IPS DF 6.9 (cell line): ENCODE data around the gene TRAF3.

Experiments used
- DNase-seq: peaks from one replicate; pipeline ENCODE4 v3.0.0-alpha.2; 2013; ENCODE audit warnings: low read depth, low spot score
- H3K27ac ChIP-seq: one replicate; pipeline ENCODE4 v1.5.1; 2013; ENCODE audit warnings: low read length, control low read depth
- H3K27me3 ChIP-seq: 2 replicates; pipeline ENCODE4 v1.6.1; 2013; ENCODE audit warnings: mild to moderate bottlenecking, low read length; ENCODE audit not compliant: control insufficient read depth, insufficient read depth
- H3K36me3 ChIP-seq: 2 replicates; pipeline ENCODE4 v1.6.1; 2013; ENCODE audit warnings: low read length; ENCODE audit not compliant: control insufficient read depth, insufficient read depth
- H3K4me1 ChIP-seq: 2 replicates; pipeline ENCODE4 v1.6.1; 2013; ENCODE audit warnings: low read length; ENCODE audit not compliant: control insufficient read depth, insufficient read depth
- H3K4me3 ChIP-seq: 2 replicates; pipeline ENCODE4 v1.5.1; 2013; ENCODE audit warnings: mild to moderate bottlenecking, low read length
- H3K9me3 ChIP-seq: 2 replicates; pipeline ENCODE4 v1.6.1; 2013; ENCODE audit warnings: low read length, inconsistent platforms; ENCODE audit not compliant: control insufficient read depth, insufficient read depth
- WGBS: extraction: QIAGEN DNeasy Blood & Tissue Kit; methylation state at CpG from one replicate; pipeline ENCODE4 v1.1.7; 2013; ENCODE audit warnings: mixed read lengths, missing lambda C conversion rate; ENCODE audit not compliant: insufficient read length, insufficient coverage; 5-methylcytosine and 5-hydroxymethylcytosine counted together

TRAF3 gene

GRCh38 chr14:102931580-102932285 is 154.5 kb downstream of the TRAF3 start:
- WGBS: no CpG with 5 or more reads among the region's 12 CpGs
- no peak for DNase-seq
- Histone ChIP-seq H3K27ac (no peak overlapping the region), H3K27me3 (peaks cover 14% of the 10 kb centered on the region; the same call in 1 of the 2 replicates), H3K9me3 (no peaks in the 10 kb centered on the region), H3K36me3 (peaks cover 2% of the 10 kb centered on the region; the same call in 1 of the 2 replicates), H3K4me1 (peaks cover 6% of the 10 kb centered on the region; the same call in 1 of the 2 replicates), H3K4me3 (no peak overlapping the region)

DNA sequence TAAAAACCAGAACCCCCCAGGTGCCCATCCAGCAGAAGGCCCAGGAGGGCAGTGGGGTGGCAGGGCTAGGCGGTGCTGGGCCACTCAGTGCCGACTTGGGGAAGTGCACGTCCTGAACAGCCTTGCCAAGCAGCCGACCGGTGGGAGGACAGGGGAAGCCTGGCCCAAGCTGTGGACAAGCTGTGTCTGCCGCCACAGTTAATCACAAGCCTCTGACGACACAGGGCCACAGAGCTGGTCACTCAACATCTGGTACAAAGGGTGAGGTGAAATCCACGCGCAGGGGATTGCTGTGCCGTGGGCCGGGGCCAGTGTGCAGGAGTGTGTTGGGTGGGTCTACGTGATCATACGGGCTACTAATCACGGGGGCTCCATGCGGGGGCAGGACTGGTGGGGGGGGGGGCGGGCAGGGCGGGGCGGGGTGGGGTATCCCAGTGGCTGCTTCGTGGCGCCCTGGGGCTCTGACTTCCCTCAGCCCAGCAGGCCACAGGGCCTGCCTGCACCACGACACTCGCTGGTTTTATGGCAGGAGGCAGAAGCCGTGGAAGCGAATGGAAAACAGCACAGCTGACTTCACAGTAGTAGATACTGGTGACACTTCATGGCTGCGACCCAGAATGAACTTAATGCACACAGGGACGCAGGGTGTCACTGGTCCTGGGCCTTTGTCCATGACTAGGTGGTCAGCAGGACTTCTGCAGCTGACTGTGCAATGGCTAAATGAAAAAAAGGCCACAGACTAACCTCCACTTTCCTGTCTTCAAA is 155.4 kb downstream of the TRAF3 start:
- no CpG with 5 or more reads among the region's 26 CpGs for WGBS
- Histone ChIP-seq H3K4me3 (no peak overlapping the region), H3K27ac (no peak overlapping the region), H3K36me3 (peaks cover 5% of the 10 kb centered on the region), H3K27me3 (peaks cover 12% of the 10 kb centered on the region; the same call in 1 of the 2 replicates), H3K4me1 (peaks cover 4% of the 10 kb centered on the region; the same call in 1 of the 2 replicates), H3K9me3 (no peaks in the 10 kb centered on the region)
- DNase-seq: no peak

- Histone ChIP-seq H3K36me3 (peaks cover 11% of the 10 kb centered on the region), H3K4me3 (no peak overlapping the region), H3K9me3 (no peaks in the 10 kb centered on the region), H3K27me3 (peaks cover 12% of the 10 kb centered on the region; the same call in 1 of the 2 replicates), H3K27ac (no peak overlapping the region), H3K4me1 (peaks cover 4% of the 10 kb centered on the region; the same call in 1 of the 2 replicates)
- WGBS: no CpG with 5 or more reads among the region's 20 CpGs
- no peak for DNase-seq
Measured at GRCh38 chr14:102933618-102934231, 156.5 kb downstream of the TRAF3 start.

DNA sequence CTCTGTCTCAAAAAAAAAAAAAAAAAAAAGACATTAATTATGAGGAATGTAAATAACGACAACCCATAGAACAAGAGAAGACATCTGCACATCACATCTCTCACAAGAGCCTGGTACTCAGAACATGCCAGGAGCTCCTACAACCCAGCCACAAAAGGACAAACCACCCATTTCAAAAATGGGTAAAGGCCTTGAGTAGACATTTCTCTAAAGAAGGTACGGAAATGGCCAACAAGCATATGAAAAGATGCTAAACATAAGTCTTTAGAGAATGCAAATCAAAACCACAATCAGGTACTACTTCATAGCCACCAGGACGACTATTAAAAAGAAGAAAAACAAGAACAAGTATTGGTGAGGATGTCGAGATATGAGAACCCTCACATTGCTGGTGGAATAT is 158.5 kb downstream of the TRAF3 start:
- peaks cover 2% of the 10 kb centered on the region; the same call in 1 of the 2 replicates for H3K4me1 ChIP-seq
- DNase-seq: no peak

DNA sequence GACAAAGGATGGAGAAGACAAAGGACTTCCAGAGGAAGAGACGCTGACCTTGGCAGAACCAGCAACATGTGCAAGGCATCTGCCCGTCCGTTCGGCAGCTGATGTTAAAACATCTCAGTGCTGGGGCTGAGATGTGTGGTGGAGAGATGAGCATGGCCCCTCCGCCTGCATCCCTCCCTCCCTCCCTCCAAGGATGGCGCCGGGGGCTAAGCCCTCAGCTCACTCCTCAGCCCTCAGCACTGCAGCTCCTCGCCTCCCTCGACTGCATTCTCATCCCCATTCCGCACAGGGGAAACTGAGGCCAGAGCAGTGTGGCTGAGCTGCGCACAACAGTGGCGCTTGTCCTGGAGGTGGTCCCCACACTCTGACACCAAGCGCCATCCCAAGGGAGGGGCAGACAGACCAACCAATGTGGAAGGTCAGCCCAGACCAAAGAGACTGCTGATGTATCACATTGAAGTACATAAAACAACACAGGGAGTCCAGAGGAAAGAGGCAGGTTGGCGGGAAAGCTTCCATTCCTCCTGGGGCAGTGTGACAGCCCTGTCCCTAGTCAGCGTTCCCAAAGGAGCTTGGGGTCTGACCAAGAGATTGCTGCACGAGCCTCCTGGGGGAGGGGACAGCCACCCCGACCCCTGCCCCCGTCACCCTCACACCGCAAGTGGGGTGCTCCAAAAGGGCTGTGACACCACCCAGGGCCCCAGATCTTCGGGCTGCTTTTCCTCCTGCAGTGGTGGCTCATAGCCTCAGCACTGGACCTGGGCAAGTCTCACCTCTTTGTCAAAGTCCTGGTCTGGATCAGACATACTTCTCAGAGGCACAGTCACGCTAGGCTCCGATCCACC is 160.3 kb downstream of the TRAF3 start:
- Histone ChIP-seq H3K4me3 (no peak overlapping the region), H3K4me1 (no peaks in the 10 kb centered on the region), H3K9me3 (no peaks in the 10 kb centered on the region), H3K36me3 (peaks cover 24% of the 10 kb centered on the region), H3K27ac (no peak overlapping the region), H3K27me3 (no peaks in the 10 kb centered on the region)
- no CpG with 5 or more reads among the region's 22 CpGs for WGBS
- no peak for DNase-seq

More for the DNA sequence above, 158.5 kb downstream of the TRAF3 start:
- WGBS: no CpG with 5 or more reads among the region's 4 CpGs
- Histone ChIP-seq H3K36me3 (peaks cover 23% of the 10 kb centered on the region), H3K27me3 (no peaks in the 10 kb centered on the region; the same call in 1 of the 2 replicates), H3K4me3 (no peak overlapping the region), H3K27ac (no peak overlapping the region), H3K9me3 (no peaks in the 10 kb centered on the region)

GRCh38 chr14:102938191-102938590 is 160.9 kb downstream of the TRAF3 start:
- Histone ChIP-seq H3K36me3 (peaks cover 24% of the 10 kb centered on the region), H3K4me1 (no peaks in the 10 kb centered on the region), H3K4me3 (no peak overlapping the region; the same call in 1 of the 2 replicates), H3K27ac (no peak overlapping the region), H3K27me3 (no peaks in the 10 kb centered on the region), H3K9me3 (no peaks in the 10 kb centered on the region)
- no peak for DNase-seq
- WGBS: no CpG with 5 or more reads among the region's 12 CpGs

DNA sequence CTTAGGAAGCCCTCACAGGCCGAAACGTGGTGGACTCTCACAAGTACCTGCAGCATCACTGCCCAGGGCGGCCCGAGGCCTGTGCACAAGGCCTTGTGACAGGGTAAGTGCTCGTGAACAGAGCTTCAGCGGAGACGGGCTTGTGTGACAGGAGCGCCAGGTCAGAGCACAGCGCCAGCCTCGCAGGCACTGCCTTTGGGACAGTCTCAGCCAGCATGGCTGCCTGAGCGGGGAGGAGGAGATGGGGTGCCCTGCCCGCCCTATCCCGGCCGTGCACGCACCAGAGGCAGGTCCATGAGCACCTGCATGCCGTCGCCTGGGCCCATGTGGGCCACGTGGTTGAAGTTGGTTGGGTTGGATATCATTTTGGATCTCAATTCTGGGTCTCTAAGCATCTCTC is 162.1 kb downstream of the TRAF3 start:
- WGBS: no CpG with 5 or more reads among the region's 18 CpGs
- DNase-seq: no peak
- Histone ChIP-seq H3K27me3 (no peaks in the 10 kb centered on the region), H3K36me3 (peaks cover 33% of the 10 kb centered on the region), H3K4me1 (no peaks in the 10 kb centered on the region), H3K4me3 (no peak overlapping the region), H3K27ac (no peak overlapping the region), H3K9me3 (no peaks in the 10 kb centered on the region)

- Histone ChIP-seq H3K4me3 (no peak overlapping the region), H3K27ac (no peak overlapping the region), H3K27me3 (no peaks in the 10 kb centered on the region), H3K9me3 (no peaks in the 10 kb centered on the region), H3K36me3 (peaks cover 36% of the 10 kb centered on the region), H3K4me1 (no peaks in the 10 kb centered on the region)
- DNase-seq: no peak
- 100% methylated on average over 1 of the region's 43 CpGs for WGBS
Measured at GRCh38 chr14:102939820-102940561, 162.7 kb downstream of the TRAF3 start.

DNA sequence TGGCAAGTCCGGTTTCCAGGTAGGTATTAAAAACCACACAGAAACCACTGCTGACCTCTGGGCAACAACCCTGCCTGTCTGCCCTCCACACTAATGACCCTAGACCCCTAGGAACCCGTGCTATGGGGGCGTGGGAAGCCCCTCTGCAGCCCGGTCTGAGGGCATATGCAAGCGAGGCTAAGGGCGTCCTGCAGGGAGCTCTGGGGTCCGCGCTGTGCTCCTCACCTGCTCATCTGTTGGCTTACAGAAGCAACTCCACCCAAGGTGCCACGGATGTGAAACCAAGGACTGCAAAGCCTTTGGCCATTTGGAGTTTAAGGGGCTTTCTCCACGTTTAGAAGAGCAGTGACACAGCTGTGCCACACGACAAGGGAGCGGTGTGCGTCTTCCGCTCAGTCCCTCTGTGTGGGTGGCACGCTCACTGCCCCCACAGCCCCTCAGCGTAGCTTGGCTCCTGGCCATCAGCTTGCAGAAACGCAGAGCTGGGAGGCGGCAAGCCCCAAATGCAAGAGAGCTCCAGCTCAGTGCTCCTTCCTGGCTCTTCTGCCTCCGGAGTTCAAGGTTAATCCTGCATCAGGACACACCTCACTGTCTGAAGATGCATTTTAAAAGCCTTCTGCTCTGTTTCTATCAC is 163.6 kb downstream of the TRAF3 start:
- WGBS: no CpG with 5 or more reads among the region's 19 CpGs
- DNase-seq: no peak
- H3K4me1 ChIP-seq: no peaks in the 10 kb centered on the region
- no peak overlapping the region for H3K27ac ChIP-seq
- peaks cover 41% of the 10 kb centered on the region for H3K36me3 ChIP-seq
- no peaks in the 10 kb centered on the region for H3K27me3 ChIP-seq
- H3K4me3 ChIP-seq: no peak overlapping the region
- H3K9me3 ChIP-seq: no peaks in the 10 kb centered on the region
